Measurements from ENCODE around the gene OR10V1.
A peak's percentile ranks its signal among the peaks of the same experiment; 100 is the strongest.

GRCh38 chr11:59668950-59669610 is 44.6 kb downstream of the OR10V1 start, which contains the start of gene PATL1:
- TF ChIP-seq POLR2A (IDR thresholded peaks at IDR 0.05; ENCODE audit: low read length) (peak; percentile 69), GATA1 (IDR thresholded peaks at IDR 0.05; ENCODE audit: low read depth, low read length) (no peak)

All from erythroblast (primary cell).